Omental fat pad (tissue), 4 donors: ENCODE measurements around the gene CCDC93. TPM values are rescaled to one million over a fixed set of nuclear protein-coding genes. Genes with fewer than 3 reads are reported as not detected.

Experiments
- ATAC-seq: fragments of 150-250 bp; one replicate; pipeline ENCODE4 v1.9.1; 2016; ENCODE audit warnings: mild to moderate bottlenecking, moderate library complexity; ENCODE audit not compliant: low FRiP score
- DNase-seq: peaks from one replicate; pipeline ENCODE4 v3.0.0-alpha.2; 2019; ENCODE audit warnings: low spot score
- small RNA-seq: library from RNA; depleted of rRNA; stranded (forward); fragments of <200 nt; gene quantifications from one replicate; pipeline ENCODE3, GENCODE V24; 2016
- total RNA-seq, 4 donors: library from RNA; depleted of rRNA; stranded (reverse); fragments of >200 nt; gene quantifications; one replicate each; pipeline ENCODE4 v1.1.0, GENCODE V29; 2016
- TF ChIP-seq, protein P1 (sequence below), 3 donors: fragments of 450-650 bp; IDR thresholded peaks; one replicate each; pipeline ENCODE4 v1.5.1; 2016 to 2017; ENCODE audit warnings: antibody characterized with exemption in 3 of 3, mild to moderate bottlenecking in 3 of 3, moderate library complexity in 2 of 3

The CCDC93 gene
- total RNA-seq, 4 donors from 2014 or later: 21.4 to 34.8 (median 22.3) TPM

DNA sequence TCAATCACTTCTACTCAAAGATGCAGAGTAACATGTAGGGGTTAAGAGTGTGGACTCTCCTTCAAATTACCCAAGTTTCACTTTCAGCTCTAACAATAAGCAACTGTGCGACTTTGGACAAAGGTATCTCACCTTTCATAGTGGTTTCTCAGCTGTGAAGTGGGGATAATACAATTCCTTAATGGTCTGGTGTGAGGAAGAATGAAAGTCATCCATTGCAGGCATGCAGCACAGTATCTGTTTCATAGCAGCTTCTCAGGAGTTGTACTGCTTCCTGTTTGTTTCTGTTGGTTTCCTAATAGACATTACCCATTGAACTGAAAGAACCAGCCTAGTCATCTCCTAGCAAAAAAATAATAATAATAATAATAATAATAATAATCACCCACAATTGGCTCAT is 125.0 kb downstream of the CCDC93 start:
- TF ChIP-seq, protein P1, sequence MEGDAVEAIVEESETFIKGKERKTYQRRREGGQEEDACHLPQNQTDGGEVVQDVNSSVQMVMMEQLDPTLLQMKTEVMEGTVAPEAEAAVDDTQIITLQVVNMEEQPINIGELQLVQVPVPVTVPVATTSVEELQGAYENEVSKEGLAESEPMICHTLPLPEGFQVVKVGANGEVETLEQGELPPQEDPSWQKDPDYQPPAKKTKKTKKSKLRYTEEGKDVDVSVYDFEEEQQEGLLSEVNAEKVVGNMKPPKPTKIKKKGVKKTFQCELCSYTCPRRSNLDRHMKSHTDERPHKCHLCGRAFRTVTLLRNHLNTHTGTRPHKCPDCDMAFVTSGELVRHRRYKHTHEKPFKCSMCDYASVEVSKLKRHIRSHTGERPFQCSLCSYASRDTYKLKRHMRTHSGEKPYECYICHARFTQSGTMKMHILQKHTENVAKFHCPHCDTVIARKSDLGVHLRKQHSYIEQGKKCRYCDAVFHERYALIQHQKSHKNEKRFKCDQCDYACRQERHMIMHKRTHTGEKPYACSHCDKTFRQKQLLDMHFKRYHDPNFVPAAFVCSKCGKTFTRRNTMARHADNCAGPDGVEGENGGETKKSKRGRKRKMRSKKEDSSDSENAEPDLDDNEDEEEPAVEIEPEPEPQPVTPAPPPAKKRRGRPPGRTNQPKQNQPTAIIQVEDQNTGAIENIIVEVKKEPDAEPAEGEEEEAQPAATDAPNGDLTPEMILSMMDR (IDR thresholded peaks at IDR 0.05): no peak

DNA sequence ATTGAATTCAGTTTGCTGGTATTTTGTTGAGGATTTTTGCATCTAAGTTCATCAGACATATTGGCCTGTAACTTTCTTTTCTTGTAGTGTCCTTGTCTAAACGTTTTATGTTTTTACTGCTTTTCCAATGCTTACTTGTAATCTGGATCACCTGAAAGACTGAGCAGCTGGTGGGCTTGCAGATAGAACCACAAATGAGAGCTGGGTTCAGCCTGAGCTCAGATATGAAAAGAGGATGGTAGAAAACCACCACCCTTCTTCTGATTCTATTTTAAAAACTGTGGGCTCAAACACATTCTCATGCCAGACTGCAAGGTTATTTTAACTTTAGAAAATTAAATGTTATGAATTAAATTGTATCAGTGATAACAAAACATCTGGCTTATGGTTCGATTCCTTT is 128.6 kb downstream of the CCDC93 start:
- ATAC-seq: no peak

More for the DNA sequence above, 125.0 kb downstream of the CCDC93 start:
- no peak for DNase-seq
- ATAC-seq: no peak

DNA sequence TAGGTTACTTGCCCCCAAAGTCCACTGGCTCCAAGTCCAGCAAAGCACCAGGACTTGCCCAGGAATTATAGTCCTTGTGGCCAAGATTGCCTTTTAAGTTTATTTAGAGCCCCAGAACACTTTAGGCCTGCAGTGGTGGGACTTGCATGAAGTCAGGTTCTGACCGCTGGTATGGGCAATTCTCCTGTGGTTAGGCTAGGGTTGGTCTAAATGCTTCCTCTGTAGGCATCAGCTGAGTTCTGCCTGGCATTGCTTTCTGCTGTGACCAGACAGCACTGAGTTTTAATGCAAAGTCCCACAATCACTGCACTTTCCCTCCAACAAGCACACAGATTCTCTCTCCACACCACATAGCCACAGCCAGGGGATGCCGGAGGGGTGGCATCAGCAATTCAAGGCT is 134.9 kb downstream of the CCDC93 start:
- DNase-seq (no peak), ATAC-seq (no peak)
- TF ChIP-seq, protein P1 (IDR thresholded peaks at IDR 0.05): no peak

More for the DNA sequence above, 128.6 kb downstream of the CCDC93 start:
- DNase-seq: no peak
- TF ChIP-seq, protein P1 (IDR thresholded peaks at IDR 0.05): no peak

GRCh38 chr2:117875786-117876185 is 138.1 kb downstream of the CCDC93 start:
- no peak for ATAC-seq
- TF ChIP-seq, protein P1 (IDR thresholded peaks at IDR 0.05): no peak

More at GRCh38 chr2:117875786-117876185, 138.1 kb downstream of the CCDC93 start:
- DNase-seq: no peak

Small RNA genes lying within 50 kb of the gene (small RNA-seq; reads per million reads assigned to genes)
- gene RN7SL111P: not detected

Other genes with a start within 250 kb of the CCDC93 start
- 10 to 100 TPM; 38.2 to 83.3 (median 51.8) TPM for gene DDX18, start 199.4 kb downstream of the CCDC93 start, total RNA-seq
- gene INSIG2, start 74.4 kb upstream of the CCDC93 start, total RNA-seq: 10 to 100 TPM in 2 of 4 donors, 1 to 10 TPM in 2; 5.3 to 15.9 (median 9.7) TPM